ENCODE results near the gene TCF4.

Gene TCF4

GRCh38 chr18:55573386-55573785, 14.6 kb downstream of the TCF4 start:
- TF ChIP-seq CTCF (IDR thresholded peaks at IDR 0.05; ENCODE audit: low read depth, low read length): no peak
- in situ Hi-C loops (cut with HindIII; ENCODE audit: low sequenced_read_pairs): no loop called here
- H3K4me3 ChIP-seq (ENCODE audit: low read depth, low read length): no peak overlapping the region
- no peak for DNase-seq (ENCODE audit: low read depth, low spot score)

- no peak for DNase-seq (ENCODE audit: low read depth, low spot score)
- no peak overlapping the region for H3K4me3 ChIP-seq (ENCODE audit: low read depth, low read length)
- TF ChIP-seq CTCF (IDR thresholded peaks at IDR 0.05; ENCODE audit: low read depth, low read length): no peak
- in situ Hi-C loops (cut with HindIII; ENCODE audit: low sequenced_read_pairs): no loop called here
Measured at GRCh38 chr18:55570966-55571365, 17.0 kb downstream of the TCF4 start.

- H3K4me3 ChIP-seq (ENCODE audit: low read depth, low read length): no peak overlapping the region
- DNase-seq (ENCODE audit: low read depth, low spot score): no peak
- in situ Hi-C loops (cut with HindIII; ENCODE audit: low sequenced_read_pairs): no loop called here
- TF ChIP-seq CTCF (IDR thresholded peaks at IDR 0.05; ENCODE audit: low read depth, low read length): no peak
Measured at GRCh38 chr18:55566456-55566935, 21.5 kb downstream of the TCF4 start.

- H3K4me3 ChIP-seq (ENCODE audit: low read depth, low read length): no peak overlapping the region
- in situ Hi-C loops (cut with HindIII; ENCODE audit: low sequenced_read_pairs): no loop called here
- DNase-seq (ENCODE audit: low read depth, low spot score): no peak
- TF ChIP-seq CTCF (IDR thresholded peaks at IDR 0.05; ENCODE audit: low read depth, low read length): no peak
Measured at GRCh38 chr18:55559739-55560138, 28.3 kb downstream of the TCF4 start.

- TF ChIP-seq CTCF (IDR thresholded peaks at IDR 0.05; ENCODE audit: low read depth, low read length): no peak
- no peak for DNase-seq (ENCODE audit: low read depth, low spot score)
- in situ Hi-C loops (cut with HindIII; ENCODE audit: low sequenced_read_pairs): no loop called here
- no peak overlapping the region for H3K4me3 ChIP-seq (ENCODE audit: low read depth, low read length)
Measured at GRCh38 chr18:55557211-55557610, 30.8 kb downstream of the TCF4 start.

- TF ChIP-seq CTCF (IDR thresholded peaks at IDR 0.05; ENCODE audit: low read depth, low read length): no peak
- DNase-seq (ENCODE audit: low read depth, low spot score): no peak
- no peak overlapping the region for H3K4me3 ChIP-seq (ENCODE audit: low read depth, low read length)
- in situ Hi-C loops (cut with HindIII; ENCODE audit: low sequenced_read_pairs): no loop called here
Measured at GRCh38 chr18:55555395-55556027, 32.5 kb downstream of the TCF4 start.

All from astrocyte of the spinal cord (primary cell).